ENCODE measurements around the gene DUOX1. TPM values are rescaled to one million over a fixed set of nuclear protein-coding genes. Genes with fewer than 3 reads are reported as not detected.
A peak's percentile ranks its signal among the peaks of the same experiment; 100 is the strongest.

DUOX1 gene
- total and polyA plus RNA-seq, 2 experiments from 2014 or later, result 0.32 to 1.8 TPM

DNA sequence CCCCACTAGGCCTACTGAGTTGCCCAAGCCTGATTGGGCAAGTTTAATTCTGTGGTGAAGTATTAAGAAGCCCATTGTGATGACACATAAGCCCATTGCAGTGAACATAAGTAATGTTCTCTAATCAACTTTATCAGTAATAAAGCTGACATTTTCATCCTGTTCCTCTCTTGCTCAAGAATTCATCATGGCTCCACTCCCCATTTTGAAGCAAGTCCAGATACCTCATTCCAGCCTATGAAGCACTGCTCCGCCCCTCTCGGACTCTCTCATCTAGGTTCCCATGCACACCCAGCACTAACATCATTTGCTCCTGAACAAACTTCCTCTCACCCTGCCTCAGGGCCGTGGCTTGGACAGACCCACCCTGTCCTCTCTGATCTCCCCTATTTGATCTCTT is 47.5 kb downstream of the DUOX1 start:
- in situ Hi-C loops (cut with MboI), result loop anchor here (25.0 kb wide), 1 partner anchor 435 kb away; no protein-coding TSS in a partner anchor
- no peak overlapping the region for H2AFZ ChIP-seq
- no peak overlapping the region for H3K9ac ChIP-seq
- H3K27ac ChIP-seq, result no peak overlapping the region
- H3K36me3 ChIP-seq (ENCODE audit: low read depth), result no peaks in the 10 kb centered on the region
- H4K20me1 ChIP-seq (ENCODE audit: insufficient read depth), result no peaks in the 10 kb centered on the region
- no peak overlapping the region for H3K4me2 ChIP-seq (ENCODE audit: unreplicated experiment)
- H3K9me3 ChIP-seq (ENCODE audit: low read depth), result no peaks in the 10 kb centered on the region
- no peaks in the 10 kb centered on the region for H3K27me3 ChIP-seq (replicated peaks; ENCODE audit: insufficient read depth)
- no peaks in the 10 kb centered on the region for H3K4me1 ChIP-seq (ENCODE audit: insufficient read depth)
- H3F3A ChIP-seq (ENCODE audit: insufficient read depth), result no peaks in the 10 kb centered on the region
- TF ChIP-seq EZH2phosphoT487 (IDR thresholded peaks at IDR 0.05; ENCODE audit: insufficient read depth, low read depth) (no peak), EZH2 (IDR thresholded peaks at IDR 0.05; ENCODE audit: insufficient read depth, poor library complexity, severe bottlenecking) (no peak)
- WGBS, 2 experiments (ENCODE audit: low coverage in 1 of 2, low lambda C conversion rate in 2 of 2, missing lambda C conversion rate in 2 of 2), result 88 to 90% methylated on average over 3 of the region's 3 CpGs
- no peaks in the 10 kb centered on the region for H3K9me2 ChIP-seq (ENCODE audit: insufficient read depth)
- H3K79me2 ChIP-seq (ENCODE audit: insufficient read depth), result no peaks in the 10 kb centered on the region
- H3K4me3 ChIP-seq, result no peak overlapping the region
- no peak for DNase-seq

DNA sequence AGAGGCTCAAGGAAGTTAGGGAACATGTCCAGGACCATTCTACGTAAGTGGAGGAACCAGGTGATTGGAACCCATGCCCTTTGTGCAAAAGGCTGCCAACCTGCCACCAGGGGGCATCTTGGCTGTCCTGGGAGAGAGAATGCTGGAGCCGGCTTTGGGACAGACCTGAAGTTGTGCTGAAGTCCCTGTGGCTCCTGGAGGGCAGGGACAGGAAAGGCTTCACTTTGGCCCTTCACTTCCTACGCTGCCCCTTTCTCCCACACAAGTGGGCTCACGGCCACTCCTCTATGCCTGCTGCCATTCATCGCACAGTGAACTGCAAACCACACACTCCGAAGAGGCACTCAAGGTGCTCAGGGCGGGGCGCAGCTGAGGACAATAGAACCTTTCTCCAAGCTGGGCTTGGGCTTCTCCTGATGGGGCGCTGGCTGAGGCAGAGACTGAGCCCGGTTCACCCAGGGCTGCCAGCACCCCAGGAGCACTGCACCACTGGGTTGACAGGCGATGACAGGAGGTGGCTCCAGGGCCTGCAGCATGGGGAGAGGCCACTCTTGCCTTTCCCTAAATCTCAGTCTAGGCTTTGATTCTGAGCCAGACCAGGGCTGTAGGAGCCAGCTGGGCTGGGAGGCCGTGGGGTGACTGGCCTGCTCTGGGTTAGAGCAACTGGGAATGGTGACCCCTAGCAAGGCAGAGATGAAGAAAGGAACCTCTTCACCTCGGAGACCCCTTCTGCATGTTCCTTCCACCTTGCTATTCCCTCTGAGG is 49.6 kb downstream of the DUOX1 start:
- in situ Hi-C loops (cut with MboI), result loop anchor here (25.0 kb wide), 1 partner anchor 433 kb away; no protein-coding TSS in a partner anchor
- DNase-seq, result peak; percentile 38
- no peaks in the 10 kb centered on the region for H3K9me2 ChIP-seq (ENCODE audit: insufficient read depth)
- H3K4me1 ChIP-seq (ENCODE audit: insufficient read depth), result no peaks in the 10 kb centered on the region
- H3K27ac ChIP-seq, result no peak overlapping the region
- no peak overlapping the region for H3K4me3 ChIP-seq
- H3K9me3 ChIP-seq (ENCODE audit: low read depth), result no peaks in the 10 kb centered on the region
- no peak overlapping the region for H3K4me2 ChIP-seq (ENCODE audit: unreplicated experiment)
- no peaks in the 10 kb centered on the region; the same call in 1 of the 2 replicates for H3F3A ChIP-seq (ENCODE audit: insufficient read depth)
- TF ChIP-seq EZH2phosphoT487 (IDR thresholded peaks at IDR 0.05; ENCODE audit: insufficient read depth, low read depth) (no peak), EZH2 (IDR thresholded peaks at IDR 0.05; ENCODE audit: insufficient read depth, poor library complexity, severe bottlenecking) (no peak)
- WGBS, 2 experiments (ENCODE audit: low coverage in 1 of 2, low lambda C conversion rate in 2 of 2, missing lambda C conversion rate in 2 of 2), result 80% methylated on average over 13 of the region's 13 CpGs
- no peaks in the 10 kb centered on the region for H3K79me2 ChIP-seq (ENCODE audit: insufficient read depth)
- H3K9ac ChIP-seq, result no peak overlapping the region
- H3K36me3 ChIP-seq (ENCODE audit: low read depth), result no peaks in the 10 kb centered on the region
- no peak overlapping the region for H2AFZ ChIP-seq
- no peaks in the 10 kb centered on the region for H3K27me3 ChIP-seq (replicated peaks; ENCODE audit: insufficient read depth)
- H4K20me1 ChIP-seq (ENCODE audit: insufficient read depth), result no peaks in the 10 kb centered on the region

- Histone ChIP-seq H3K4me3 (no peak overlapping the region), H4K20me1 (ENCODE audit: insufficient read depth) (no peaks in the 10 kb centered on the region), H3K27me3 (replicated peaks; ENCODE audit: insufficient read depth) (no peaks in the 10 kb centered on the region), H3K36me3 (ENCODE audit: low read depth) (no peaks in the 10 kb centered on the region), H3F3A (ENCODE audit: insufficient read depth) (no peaks in the 10 kb centered on the region; the same call in 1 of the 2 replicates), H3K4me1 (ENCODE audit: insufficient read depth) (no peaks in the 10 kb centered on the region), H2AFZ (no peak overlapping the region), H3K27ac (no peak overlapping the region), H3K9me3 (ENCODE audit: low read depth) (no peaks in the 10 kb centered on the region), H3K4me2 (ENCODE audit: unreplicated experiment) (no peak overlapping the region), H3K9ac (no peak overlapping the region), H3K9me2 (ENCODE audit: insufficient read depth) (no peaks in the 10 kb centered on the region), H3K79me2 (ENCODE audit: insufficient read depth) (no peaks in the 10 kb centered on the region)
- 84 to 92% methylated on average over 7 of the region's 7 CpGs for WGBS, 2 experiments (ENCODE audit: low coverage in 1 of 2, low lambda C conversion rate in 2 of 2, missing lambda C conversion rate in 2 of 2)
- in situ Hi-C loops (cut with MboI), result loop anchor here (25.0 kb wide), 1 partner anchor 432 kb away; no protein-coding TSS in a partner anchor
- no peak for DNase-seq
- TF ChIP-seq EZH2phosphoT487 (IDR thresholded peaks at IDR 0.05; ENCODE audit: insufficient read depth, low read depth), result no peak
- TF ChIP-seq EZH2 (IDR thresholded peaks at IDR 0.05; ENCODE audit: insufficient read depth, poor library complexity, severe bottlenecking), result no peak
These were observed 50.4 kb downstream of the DUOX1 start for GRCh38 chr15:45180201-45180600.

- Histone ChIP-seq H3K4me3 (no peak overlapping the region), H3K79me2 (ENCODE audit: insufficient read depth) (no peaks in the 10 kb centered on the region), H3K4me1 (ENCODE audit: insufficient read depth) (no peaks in the 10 kb centered on the region), H3K36me3 (ENCODE audit: low read depth) (no peaks in the 10 kb centered on the region), H3K27me3 (replicated peaks; ENCODE audit: insufficient read depth) (no peaks in the 10 kb centered on the region), H4K20me1 (ENCODE audit: insufficient read depth) (no peaks in the 10 kb centered on the region), H3K9ac (no peak overlapping the region), H3K9me2 (ENCODE audit: insufficient read depth) (no peaks in the 10 kb centered on the region), H2AFZ (no peak overlapping the region), H3F3A (ENCODE audit: insufficient read depth) (peaks cover 1% of the 10 kb centered on the region; the same call in 1 of the 2 replicates), H3K4me2 (ENCODE audit: unreplicated experiment) (no peak overlapping the region), H3K27ac (no peak overlapping the region), H3K9me3 (ENCODE audit: low read depth) (no peaks in the 10 kb centered on the region)
- in situ Hi-C loops (cut with MboI), result loop anchor here (25.0 kb wide), 1 partner anchor 431 kb away; no protein-coding TSS in a partner anchor
- 74 to 75% methylated on average over 6 to 7 of the region's 8 CpGs for WGBS, 2 experiments (ENCODE audit: low coverage in 1 of 2, low lambda C conversion rate in 2 of 2, missing lambda C conversion rate in 2 of 2)
- TF ChIP-seq EZH2phosphoT487 (IDR thresholded peaks at IDR 0.05; ENCODE audit: insufficient read depth, low read depth) (no peak), EZH2 (IDR thresholded peaks at IDR 0.05; ENCODE audit: insufficient read depth, poor library complexity, severe bottlenecking) (no peak)
- no peak for DNase-seq
These were observed 51.0 kb downstream of the DUOX1 start for GRCh38 chr15:45180648-45181436.

Data from GM23248 (cell line).